HG02970 (cell line): ENCODE data around the gene SMKR1.
"Not testable (repeated sequence)": the region's sequence is repeated elsewhere in the genome, so short reads cannot be mapped to it uniquely, and the experiment has no call there.

ENCODE experiments used
- ATAC-seq: cut with Tn5 transposase; IDR thresholded peaks from one replicate; pipeline ENCODE4 v1.9.1; 2021; ENCODE audit warnings: mild to moderate bottlenecking, moderate library complexity, moderate number of reproducible peaks; ENCODE audit not compliant: unreplicated experiment, low FRiP score

The SMKR1 gene

DNA sequence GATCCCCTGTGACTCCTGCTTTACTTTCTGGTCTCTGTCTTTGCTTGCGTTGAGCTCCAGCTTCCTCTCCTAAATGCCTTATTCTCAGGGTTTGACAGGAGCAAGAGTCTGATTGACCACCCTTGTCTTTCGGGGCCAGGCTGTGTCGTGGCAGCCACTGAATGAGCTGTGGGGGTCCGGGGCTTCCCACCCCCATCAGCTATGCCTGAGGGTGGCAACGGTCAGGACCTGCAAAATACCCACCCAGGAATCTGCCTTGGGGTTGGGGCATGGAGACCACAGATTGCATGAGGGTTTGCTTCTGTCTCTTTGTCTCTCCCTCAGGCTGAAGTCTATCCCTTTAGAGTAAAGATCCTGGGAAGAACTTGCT is 20.6 kb downstream of the SMKR1 start:
- ATAC-seq, result no peak

DNA sequence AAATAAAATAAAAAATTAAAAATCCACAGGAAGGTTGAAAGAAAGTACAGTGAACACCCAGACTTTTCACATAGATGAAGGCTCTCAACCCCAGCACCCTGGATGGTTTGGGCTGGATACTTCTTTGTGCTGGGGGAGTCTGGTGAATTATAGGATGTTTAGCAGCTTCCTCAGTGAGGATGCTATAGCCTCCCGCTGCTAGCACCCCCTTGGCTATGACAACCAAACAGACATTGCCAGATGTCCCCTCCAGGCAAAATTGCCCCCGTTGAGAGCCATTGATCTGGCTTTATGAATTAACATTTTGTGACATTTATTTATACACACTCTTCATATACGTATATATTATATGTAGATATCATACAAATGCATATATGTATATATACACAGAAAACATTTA is 21.6 kb downstream of the SMKR1 start:
- no peak for ATAC-seq

DNA sequence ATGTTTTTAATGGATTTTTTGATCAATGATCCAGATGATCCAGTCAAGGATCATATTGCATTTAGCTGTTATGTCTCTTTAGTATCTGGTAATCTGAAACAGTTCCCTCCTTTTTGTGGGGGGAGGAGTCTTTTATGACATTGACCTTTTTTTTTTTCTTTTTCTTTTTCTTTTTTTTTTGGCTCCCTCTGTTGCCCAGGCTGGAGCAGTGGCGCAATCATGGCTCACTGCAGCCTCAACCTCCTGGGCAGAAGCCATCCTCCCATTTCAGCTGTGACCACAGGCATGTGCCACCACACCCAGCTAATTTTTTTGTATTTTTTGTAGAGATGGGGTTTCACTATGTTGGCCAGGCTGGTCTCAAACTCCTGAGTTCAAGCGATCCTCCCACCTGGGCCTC is 22.1 kb downstream of the SMKR1 start:
- ATAC-seq, result not testable (repeated sequence)

DNA sequence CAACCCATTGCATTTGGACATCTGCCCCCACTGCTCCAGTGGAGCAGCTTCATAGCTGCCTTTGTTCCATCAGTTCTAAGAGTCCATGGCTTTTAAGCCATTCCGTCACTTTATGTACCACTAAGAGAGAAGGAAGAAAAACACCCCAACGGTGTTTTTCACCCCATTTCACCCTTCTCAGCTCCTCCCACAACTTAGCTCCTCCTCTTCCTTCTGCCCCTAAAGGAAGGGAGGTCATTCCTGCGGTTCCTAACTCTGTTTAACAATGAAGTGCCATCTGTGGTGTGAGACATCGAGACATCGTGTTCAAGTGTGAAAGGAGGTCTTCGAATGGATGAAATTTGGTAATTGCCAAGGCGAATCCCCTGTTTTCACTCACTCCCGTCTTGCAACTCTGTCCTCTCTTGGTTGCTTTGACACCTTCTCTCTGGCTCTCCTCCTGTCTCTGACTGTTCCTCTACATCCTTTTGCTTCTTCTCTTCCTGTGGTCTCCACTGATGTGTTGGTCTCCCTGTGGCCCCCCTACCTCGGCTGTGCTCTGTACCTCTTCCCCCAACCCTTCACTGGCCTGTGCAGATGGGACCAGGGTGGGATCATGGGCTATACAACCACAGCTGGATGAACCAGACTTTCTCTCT is 23.0 kb downstream of the SMKR1 start:
- ATAC-seq, result no peak

DNA sequence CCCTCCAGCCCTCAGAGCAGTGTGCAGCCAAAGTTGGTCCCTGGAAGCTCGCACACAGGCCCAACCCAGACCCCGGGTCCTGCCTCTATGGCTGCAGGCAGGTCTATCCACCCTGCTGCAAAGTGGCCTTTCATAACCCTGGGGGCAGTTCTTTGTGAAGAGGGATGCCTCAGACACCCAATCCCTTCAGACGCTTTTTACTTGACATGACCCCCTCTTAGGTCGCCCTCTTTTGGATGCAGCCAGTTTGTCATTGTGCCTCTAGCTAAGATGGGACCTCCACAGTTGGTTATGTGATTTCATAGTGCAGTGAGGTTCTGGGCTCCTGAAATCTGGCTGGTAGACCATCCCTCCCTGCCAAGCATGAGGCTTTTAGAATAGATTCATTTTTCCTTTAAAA is 27.3 kb downstream of the SMKR1 start:
- ATAC-seq, result no peak

DNA sequence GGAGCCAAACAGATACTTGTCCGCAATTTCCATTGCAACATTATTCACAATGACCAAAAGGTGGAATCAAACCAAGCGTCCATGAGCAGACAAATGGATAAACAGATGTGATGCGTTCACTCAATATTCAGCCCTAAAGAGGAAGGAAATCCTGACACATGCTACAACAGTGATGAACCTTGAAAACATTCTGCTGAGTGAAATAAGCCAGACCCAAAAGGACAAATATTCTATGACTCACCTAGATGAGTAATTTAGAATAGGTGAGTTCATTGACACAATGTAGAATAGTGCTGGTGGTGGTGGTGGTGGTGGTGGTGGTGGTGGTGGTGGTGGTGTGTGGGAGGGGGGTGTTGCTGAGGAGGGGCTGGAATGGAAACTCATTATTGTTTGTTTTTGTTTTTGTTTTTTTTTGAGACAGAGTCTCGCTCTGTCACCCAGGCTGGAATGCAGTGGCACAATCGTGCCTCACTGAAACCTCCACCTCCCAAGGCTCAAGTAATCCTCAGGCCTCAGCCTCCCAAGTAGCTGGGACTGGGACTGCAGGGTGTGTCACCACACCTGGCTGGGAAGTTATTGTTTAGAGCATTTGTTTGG is 28.6 kb downstream of the SMKR1 start:
- ATAC-seq, result no peak

DNA sequence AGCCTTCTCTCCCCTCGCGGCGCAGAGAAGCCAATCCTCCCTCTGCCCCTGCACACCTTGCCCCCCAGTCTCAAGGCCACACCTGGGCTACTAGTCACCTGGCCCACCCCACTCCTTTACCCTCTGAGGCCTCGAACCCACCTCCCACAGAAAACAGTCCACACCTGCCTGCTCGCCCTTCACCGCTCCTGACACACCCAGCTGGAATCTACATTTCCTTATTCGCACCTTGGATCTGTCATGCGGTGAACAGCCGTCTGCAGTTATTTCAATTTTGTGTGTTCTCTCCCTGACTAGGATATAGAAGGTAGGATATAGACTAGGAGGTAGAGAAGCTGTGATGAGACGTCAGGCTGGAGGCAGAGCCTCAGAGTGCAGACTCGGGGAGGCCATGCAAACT is 29.4 kb downstream of the SMKR1 start:
- ATAC-seq, result no peak

DNA sequence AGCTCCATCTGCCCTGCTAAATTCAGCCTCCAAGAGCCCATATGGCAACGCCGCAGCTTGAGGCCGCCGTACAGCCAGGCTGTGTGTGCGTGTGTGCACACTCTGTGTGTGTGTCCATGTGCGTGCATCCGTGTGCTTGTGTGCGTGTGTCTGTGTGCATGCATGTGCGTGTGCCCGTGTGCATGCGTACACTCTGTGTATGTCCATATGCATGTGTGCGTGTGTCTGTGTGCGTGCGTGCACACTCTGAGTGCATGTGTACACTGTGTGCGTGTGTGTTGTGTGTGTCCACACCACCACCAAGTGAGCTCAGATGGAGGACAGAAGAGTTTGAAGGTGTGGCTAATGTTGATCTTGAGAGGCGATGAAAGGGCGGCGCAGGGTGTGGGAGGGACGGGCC is 30.0 kb downstream of the SMKR1 start:
- no peak for ATAC-seq

DNA sequence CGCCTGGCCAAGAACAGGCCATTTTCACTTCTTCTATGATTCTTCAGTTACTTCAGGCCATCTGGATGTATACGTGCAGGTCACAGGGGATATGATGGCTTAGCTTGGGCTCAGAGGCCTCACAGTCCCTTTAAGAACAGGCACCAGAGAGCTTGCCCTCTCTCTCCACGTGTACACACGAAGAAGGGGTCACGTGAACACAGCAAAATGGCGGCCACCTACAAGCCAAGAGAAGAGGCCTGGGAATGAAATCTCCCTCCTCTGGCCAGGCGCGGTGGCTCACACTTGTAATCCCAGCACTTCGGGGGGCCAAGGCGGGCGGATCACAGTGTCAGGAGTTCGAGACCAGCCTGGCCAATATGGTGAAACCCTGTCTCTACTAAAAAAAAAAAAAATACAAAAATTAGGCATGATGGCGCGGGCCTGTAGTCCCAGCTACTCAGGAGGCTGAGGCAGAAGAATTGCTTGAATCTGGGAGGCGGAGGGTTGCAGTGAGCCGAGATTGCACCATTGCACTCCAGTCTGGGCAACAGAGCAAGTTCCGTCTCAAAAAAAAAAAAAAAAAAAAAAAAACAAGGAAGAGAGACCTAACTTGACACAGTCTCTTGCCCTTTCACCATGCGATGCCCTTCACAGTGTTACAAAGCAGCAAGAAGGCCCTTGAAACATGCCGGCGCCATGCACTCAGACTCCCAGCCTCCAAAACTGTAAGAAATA is 32.4 kb downstream of the SMKR1 start:
- not testable (repeated sequence) for ATAC-seq

DNA sequence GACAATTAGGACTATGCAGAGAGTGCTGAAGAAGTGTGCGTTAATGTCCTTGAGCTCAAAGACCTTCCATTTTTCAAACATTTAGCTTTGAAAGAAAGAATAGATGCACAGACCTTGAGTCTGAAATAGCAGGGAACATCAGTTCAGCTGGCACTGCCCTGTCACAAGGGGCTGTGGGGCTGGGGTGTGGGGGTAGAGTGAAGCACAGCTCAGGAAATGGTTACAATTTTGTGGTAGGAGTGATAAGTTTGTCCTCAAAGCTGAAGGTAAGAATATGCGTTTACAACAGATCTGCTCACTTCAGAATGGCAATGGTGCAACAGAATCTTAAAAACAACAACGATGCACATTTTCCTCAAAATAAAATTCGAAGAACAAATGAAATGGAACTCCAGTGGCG is 33.6 kb downstream of the SMKR1 start:
- no peak for ATAC-seq

DNA sequence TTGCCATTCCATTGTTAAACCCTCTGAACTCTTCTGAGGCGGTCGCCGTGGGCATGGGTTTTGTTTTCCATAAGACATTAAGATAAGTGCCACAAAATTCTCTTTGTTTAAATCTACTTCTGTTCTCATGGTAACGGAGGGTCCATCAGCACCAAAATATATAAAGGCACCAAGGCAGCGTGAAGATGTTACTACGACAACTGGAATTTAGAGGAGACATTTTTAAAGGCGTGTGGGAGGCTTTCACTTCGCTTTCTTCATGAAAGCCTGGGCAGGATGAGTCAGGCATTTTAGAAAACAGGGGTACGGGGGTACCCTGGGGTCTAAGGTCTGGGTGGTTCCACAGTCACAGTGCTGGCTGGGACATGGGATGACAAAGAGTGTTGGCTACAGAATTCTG is 34.0 kb downstream of the SMKR1 start:
- ATAC-seq, result no peak

DNA sequence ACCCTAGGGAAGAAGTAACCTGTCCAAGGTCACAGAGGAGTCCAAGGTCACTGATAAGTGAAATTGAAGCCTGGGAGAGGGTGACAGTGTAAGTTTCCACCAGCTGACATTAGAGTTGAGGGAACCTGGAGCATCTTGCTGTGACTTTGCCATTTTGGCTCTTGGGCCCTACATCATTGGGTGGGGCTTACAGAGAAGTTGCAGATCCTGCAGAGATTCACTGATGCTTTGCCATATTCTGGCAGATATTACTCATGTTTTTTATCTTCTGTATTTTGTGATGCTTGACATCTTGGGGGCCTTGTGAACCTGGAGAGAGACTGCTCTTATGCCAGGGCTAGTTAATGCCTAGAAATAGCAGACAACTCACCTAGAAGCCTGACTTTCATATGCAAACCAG is 36.5 kb downstream of the SMKR1 start:
- no peak for ATAC-seq

DNA sequence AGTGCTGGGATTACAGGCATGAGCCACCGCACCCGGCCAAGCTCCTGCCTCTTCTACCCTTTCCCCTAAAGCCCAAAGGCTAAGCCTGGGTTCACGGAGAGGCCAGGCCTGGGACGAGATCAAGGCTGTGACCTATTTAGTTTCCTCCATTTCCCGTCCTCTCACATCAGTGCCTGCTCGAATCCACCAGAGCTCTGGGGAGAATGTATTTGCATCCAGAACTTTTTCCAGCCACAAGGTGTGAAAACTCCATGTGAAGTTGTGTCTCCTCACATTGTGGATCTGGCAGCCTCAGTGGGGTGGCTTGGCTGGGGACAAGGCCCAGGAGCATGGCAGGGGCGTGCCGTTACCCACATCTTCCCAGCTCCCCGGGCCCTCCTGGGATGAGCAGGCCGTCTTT is 38.0 kb downstream of the SMKR1 start:
- no peak for ATAC-seq

DNA sequence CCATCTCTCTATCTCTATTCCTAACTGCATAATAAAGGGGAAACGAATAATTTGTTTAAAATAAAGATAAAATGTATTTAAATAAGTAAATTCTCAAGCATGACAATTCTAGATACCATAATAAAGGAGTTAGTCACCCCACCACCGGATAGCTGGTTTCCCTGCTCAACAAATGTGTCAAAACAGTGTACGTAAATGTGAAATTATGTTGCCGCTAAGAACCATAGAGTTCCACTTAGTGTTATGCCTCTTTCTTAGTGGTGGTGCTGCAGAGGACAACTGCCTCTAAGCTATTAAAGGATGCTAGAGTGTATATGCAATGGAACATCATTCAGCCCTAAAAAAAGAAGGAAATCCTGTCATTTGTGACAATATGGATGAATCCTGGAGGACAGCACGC is 42.4 kb downstream of the SMKR1 start:
- ATAC-seq, result no peak

DNA sequence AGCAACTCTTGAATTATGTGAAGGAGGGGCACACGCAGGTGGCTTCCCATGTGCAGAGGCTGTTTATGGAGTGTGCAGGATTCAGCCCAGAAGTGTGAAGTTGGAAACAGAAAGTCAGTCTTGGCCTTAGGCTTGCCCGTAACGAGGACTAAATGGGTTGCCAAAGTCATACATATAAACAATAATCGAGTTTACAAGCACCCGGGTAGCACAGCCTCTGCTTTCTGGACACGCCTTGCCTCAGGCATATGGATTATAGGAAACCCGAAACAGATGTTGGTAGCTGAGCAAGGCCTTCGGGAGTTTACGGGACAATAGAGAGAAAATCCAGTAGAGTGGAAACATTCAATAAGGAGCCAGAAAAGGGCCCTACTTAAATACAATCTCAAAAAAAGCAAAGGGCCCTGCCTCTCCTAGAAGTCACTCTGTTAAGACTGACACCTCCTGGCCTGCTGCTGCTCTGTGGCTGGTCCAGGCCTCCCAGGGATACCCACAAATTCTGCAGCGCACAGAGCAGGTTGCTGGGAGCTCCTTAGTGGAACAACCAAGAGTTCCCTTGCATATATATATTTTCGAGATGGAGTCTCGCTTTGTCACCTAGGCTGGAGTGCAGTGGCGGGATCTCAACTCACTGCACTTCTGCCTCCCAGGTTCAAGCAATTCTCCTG is 48.5 kb downstream of the SMKR1 start:
- ATAC-seq, result no peak

DNA sequence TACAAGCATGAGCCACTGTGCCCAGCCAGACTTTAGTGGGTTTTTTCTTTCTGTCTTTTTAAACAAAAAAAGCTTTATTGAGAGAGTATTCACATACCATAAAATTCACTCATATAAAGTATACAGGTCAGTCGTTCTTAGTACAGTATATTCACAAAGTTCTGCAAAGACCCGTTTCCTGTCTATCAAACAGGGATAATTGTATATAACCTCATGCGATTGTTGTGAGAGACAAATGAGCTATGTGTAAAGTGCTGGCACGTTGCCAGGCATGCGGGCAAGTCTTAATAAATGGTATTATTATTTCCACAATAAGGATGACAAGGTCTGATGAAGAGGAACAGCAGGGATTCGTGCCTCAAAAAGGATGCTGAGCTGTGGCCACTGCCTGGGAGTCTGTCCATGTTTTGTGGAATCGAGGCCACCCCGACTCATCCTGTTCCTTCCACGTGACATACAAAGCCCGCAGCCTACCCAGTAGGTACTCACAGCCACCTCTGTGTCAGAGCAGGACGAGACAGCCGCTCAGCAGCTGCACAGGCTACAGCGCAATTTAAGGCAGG is 51.6 kb downstream of the SMKR1 start:
- no peak for ATAC-seq

DNA sequence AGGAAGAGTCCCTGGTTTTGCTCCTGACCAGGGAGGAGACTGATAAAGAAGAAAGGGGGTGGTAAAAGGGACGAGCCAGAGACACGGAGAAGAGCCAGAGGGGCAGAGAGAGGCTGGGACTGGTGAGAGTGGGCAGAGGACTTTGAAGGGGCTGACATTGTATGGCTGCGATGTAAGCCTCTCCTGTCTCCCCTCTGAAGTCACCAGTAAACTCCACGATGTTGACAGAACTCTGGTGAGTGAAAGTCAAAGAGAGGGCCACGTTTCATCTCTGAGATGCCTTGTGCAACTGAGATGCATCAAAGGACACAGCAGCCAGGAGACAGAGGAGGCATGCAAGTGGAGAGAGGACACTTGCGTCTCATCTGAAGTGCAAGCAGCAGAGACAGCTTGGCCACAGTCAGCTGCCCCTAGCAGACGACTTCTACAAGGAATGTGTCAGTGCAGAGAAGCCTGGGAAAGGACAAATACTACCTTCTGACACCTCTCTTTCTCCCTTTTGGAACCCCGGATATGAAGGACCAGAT is 54.3 kb downstream of the SMKR1 start:
- ATAC-seq, result no peak

DNA sequence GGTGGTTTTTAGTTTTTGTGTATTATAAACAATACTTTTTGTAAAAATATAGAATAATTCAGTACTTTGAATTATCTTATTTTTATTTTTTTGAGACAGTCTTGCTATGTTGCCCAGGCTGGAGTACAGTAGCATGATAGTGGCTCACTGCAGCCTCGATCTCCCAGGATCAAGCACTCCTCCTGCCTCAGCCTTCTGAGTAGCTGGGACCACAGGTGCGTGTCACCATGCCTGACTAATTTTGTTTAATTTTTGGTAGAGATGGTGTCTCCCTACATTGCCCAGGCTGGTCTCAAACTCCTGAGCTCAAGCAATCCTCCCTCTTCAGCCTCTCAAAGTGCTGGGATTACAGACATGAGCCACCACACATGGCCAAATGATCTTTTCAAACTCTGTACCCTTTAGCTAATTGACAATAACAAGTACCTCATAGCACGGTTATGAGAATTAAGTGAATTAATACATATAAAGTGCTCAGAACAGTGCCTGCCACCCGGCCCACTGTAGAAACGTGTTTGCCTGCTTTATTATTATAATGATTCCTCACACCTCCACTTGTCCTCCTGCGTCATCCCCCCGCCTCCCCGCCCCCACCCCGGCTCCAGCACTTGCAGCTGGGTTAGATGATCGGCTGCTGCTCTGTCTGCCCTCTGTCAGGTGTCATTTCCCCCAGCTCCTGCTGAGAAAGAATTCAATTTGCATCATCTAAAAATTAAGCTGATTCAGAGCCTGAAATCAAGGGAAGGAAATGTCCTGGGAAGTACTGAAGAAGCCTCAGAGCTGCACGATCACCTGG is 55.6 kb downstream of the SMKR1 start:
- ATAC-seq, result no peak

DNA sequence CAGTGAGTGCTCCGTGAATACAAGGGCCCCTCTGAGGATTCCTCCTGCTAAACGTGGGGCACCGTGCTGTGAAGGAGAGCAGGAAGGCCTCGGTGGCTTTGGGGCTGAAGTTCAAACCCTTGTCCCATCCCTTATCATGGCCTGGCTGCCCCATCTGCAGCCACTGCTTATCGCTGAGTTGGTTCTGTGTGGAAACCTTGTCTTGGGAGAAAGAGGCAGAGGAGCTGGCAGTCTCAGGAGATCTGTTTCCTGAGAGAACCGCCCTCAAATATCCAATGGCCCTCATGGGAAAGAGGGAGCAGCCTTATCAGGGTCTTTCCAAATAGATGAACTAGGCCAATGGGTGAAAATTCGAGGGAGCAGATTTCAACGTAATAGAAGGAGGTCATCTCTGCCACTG is 57.2 kb downstream of the SMKR1 start:
- ATAC-seq, result no peak

DNA sequence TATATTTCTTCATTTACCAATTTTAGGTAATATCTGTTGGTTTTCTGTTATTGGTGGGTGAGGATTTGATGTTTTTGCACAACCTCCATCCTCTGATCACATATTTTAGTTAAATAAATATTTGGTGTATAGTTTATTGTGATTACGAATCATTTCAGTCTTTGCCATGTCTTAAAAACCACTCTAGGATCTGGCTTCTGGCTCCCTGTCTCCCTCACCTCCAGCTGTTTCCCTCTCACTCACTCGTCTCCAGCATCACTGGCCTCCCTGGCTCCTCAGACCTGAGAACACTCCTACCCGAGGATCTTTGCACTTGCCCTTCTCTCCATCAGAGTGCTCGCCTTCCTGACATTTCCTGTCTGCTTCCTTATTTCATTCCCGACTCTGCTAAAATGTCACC is 58.5 kb downstream of the SMKR1 start:
- no peak for ATAC-seq
